GDM1 (cell line): ENCODE data around the gene CADM4.
"Not testable (repeated sequence)": the region's sequence is repeated elsewhere in the genome, so short reads cannot be mapped to it uniquely, and the experiment has no call there.

ENCODE experiments used
- DNase-seq: peaks from one replicate; lab custom pipeline; 2025; lab: John Stamatoyannopoulos, UW

Gene CADM4

GRCh38 chr19:43639519-43640423, at the start of gene CADM4:
Gene CADM4, minus strand, starts transcription at chr19:43639850. Its CDS starts 60 bp downstream, at chr19:43639790.
- no peak for DNase-seq

- DNase-seq = no peak
These were observed 48.5 kb upstream of the CADM4 start for GRCh38 chr19:43688059-43688701.

GRCh38 chr19:43687660-43687997, 48.0 kb upstream of the CADM4 start:
- no peak for DNase-seq

GRCh38 chr19:43684326-43684725, 44.7 kb upstream of the CADM4 start:
- no peak for DNase-seq

- DNase-seq = no peak
These were observed 44.3 kb upstream of the CADM4 start for GRCh38 chr19:43683905-43684304.

- DNase-seq = no peak
These were observed 43.4 kb upstream of the CADM4 start for GRCh38 chr19:43682824-43683661.

GRCh38 chr19:43682269-43682668, 42.6 kb upstream of the CADM4 start:
- not testable (repeated sequence) for DNase-seq

GRCh38 chr19:43681821-43682220, 42.2 kb upstream of the CADM4 start:
- DNase-seq = no peak

- DNase-seq = no peak
These were observed 39.0 kb upstream of the CADM4 start for GRCh38 chr19:43678512-43679261.

GRCh38 chr19:43675906-43676305, 36.3 kb upstream of the CADM4 start:
- DNase-seq = no peak

- DNase-seq = no peak
These were observed 35.7 kb upstream of the CADM4 start for GRCh38 chr19:43675269-43675879.

GRCh38 chr19:43674596-43674995, 34.9 kb upstream of the CADM4 start:
- DNase-seq = no peak

GRCh38 chr19:43674183-43674582, 34.5 kb upstream of the CADM4 start:
- no peak for DNase-seq

- DNase-seq = no peak
These were observed 34.0 kb upstream of the CADM4 start for GRCh38 chr19:43673637-43674036.

- DNase-seq = no peak
These were observed 32.5 kb upstream of the CADM4 start for GRCh38 chr19:43672061-43672679.

GRCh38 chr19:43668406-43669109, 28.9 kb upstream of the CADM4 start:
- peak; percentile 100 for DNase-seq

- no peak for DNase-seq
These were observed 28.3 kb upstream of the CADM4 start for GRCh38 chr19:43667876-43668405.

- no peak for DNase-seq
These were observed 27.7 kb upstream of the CADM4 start for GRCh38 chr19:43667126-43667875.

- peak; percentile 55 for DNase-seq
These were observed 24.4 kb upstream of the CADM4 start for GRCh38 chr19:43664018-43664417.
